ENCODE results near the gene PEPD.

The PEPD gene

DNA sequence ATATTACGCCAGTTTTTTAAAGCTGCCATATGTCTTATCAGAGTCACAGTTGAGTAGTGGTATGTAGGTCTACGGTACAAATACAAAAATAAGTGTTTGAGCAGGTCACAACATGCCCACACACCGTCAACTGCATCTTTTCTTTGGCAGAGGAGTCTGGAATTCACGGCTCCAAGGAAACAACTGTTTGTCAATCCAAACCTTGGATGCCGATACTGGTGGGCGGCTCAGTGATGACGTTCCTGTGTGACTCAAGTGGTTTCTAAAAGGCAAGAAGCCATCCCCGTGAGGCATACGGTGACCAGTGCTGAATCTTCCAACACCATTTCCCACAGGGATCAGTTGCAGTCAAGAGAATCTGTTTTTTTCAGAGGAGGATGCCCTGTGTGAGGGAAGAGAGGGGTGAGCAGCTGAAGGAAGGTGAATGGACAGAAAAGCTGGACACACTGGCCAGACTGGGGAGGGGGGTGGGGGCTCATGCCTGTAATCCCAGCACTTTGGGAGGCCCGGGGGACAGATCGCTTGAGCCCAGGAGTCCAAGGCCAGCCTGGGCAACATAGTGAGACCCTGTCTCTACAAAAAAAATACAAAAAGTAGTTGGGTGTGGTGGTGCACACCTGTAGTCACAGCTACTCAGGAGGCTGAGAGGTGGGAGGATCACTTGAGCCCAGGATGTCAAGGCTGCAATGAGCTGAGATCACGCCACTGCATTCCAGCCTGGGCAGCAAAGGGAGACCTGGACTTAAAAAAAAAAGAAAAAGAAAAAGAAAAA lies 170.9 kb downstream of the PEPD start:
- peak; percentile 98 for DNase-seq (ENCODE audit: low read depth, low spot score)
- peak overlapping the region; percentile 74 for H3K27ac ChIP-seq

DNA sequence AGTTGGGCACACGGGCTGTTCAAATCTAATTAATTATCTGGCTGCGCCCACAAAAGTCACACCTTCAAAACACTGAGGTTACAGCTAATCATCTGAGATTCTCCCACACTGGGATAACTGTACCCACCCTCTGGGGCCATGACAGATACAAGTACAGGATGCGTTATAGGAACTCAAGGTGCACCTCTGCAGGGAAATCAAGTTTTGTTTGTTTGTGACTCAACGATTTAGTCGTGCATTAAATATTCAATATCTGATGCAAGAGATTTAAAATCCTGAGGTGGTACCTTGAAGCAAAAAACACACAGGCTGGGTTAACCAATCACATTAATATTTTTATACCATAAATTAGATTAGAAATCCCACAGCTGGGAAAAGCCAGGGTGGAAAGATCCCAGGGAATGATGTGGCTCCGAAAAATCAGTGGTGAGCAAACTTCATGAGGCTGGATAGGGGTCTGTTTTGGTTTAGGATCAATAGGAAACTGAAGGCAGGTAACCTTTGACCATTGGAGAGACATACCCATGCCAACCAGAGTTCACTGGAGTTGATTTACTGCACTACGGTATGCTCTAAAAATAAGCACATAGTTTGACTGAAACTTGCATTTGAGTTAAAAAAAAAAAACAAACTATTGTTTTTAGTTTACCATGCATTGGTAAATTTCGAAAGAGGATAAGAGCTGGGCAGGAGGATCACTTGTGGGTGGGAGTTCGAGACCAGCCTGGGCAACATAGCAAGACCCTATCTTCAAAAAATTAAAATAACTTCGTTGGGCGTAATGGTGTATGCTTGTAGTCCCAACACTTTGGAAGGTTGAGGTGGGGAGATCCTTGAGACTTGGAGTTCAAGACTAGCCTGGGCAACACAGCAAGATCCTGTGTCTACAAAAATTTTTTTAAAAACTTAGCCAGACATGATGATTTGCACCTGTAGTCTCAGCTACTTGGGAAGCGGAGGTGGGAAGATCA lies 172.0 kb downstream of the PEPD start:
- peak overlapping the region; percentile 74 for H3K27ac ChIP-seq

DNA sequence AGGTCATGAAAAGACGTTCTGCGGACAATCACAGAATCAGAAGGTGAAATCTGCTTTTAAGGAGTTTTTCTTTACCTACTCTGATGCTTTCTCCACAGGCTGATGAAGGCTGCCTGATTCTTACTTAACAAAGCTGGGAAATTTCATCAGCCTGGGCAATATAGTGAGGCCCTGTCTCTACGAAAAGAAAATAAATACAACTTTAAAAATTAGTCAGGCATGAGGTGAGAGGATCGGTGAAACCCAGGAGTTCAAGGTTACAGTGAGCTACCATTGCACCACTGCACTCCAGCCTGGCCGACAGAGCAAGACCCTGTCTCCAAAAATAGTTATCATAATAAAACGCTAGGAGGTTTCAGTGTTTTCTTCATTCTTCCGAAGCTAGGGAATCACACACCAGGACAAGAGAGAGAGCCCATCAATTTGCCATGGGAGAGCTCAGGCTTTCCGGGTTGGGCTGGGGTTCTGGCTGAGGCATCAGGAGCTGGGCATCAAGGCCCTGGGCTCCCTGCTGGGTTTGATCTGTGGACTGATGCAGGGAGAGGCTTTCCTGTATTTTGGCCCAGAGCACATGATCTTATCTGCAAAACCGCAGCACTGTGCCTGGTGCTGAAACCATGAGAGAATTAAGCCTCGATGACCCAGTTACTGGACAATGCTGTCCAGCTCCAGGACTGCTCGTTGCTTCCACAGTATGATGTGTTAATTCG lies 173.1 kb downstream of the PEPD start:
- DNase-seq (ENCODE audit: low read depth, low spot score) = no peak
- H3K27ac ChIP-seq = peak overlapping the region; percentile 74

More for the DNA sequence above, 172.0 kb downstream of the PEPD start:
- no peak for DNase-seq (ENCODE audit: low read depth, low spot score)

DNA sequence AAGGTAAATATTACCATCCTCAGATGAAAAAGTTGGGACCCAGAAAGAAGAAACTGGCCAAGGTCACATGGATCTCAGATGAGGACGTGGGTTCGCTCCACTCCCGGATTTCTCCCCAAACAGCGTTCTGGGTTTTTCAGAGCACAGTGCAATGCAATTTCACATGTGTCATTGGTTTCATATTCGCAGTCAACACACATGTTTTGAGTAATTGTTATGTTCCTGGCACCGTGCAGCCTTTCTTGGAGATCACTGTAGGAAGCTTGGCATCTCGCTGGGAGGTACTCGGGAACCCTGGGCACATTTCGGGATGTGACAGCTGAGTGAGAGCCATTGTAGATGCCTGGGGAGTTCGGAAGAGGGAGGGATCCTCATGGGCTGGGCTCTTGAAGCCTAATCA lies 174.3 kb downstream of the PEPD start:
- no peak for DNase-seq (ENCODE audit: low read depth, low spot score)
- H3K27ac ChIP-seq = no peak overlapping the region

DNA sequence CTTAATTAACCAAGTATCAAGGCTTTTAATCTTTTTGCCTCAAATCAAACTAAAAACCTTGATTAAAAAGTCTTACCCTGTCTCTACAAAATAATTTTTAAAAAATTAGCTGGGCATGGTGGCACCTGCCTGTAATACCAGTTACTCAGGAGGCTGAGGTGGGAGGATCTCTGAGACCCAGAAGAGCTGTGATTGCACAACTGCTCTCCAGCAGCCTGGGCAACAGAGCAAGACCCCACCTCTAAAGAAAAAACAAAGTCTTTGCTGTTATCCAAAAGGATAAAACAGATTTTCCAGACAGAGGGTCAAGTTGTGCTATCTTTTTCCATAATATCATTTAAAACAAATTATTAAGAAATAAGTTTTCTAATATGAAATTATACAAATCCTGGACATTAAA lies 174.9 kb downstream of the PEPD start:
- no peak for DNase-seq (ENCODE audit: low read depth, low spot score)
- H3K27ac ChIP-seq = no peak overlapping the region

DNA sequence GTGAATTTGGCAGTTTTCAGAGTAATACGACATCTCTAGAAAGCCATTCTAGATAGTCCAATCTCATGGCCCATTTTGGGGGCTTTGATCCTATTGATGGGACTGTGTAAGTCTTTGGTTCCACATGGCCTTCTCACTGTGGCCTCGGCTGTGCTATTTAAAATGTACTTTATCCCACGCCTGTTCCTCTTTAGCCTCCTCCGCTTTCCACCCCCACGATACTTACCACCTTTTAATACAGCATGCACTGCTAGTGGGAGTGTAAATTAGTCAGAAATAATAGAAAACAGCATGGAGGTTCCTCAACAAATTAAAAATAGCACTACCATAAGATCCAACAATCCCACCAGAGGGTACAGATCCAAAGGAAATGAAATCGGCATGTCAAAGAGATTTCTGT lies 176.4 kb downstream of the PEPD start:
- H3K27ac ChIP-seq = no peak overlapping the region
- DNase-seq (ENCODE audit: low read depth, low spot score) = no peak

DNA sequence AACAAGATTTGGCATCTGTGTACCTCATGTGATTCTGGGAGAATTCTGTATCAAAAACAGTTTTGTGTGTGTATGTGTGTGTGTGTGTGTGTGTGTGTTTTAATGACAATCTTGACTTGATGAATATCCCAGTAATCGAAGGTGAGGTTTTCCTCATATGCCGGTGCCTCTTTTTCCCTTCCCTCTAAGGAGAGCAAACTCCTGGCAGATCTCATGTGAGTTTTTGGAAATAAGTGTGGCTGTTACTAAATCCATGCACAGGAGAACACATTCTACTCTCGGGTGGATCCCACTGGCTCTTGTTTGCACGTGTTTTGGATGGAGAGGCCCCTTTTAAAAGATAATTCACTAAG lies 177.0 kb downstream of the PEPD start:
- no peak overlapping the region for H3K27ac ChIP-seq
- DNase-seq (ENCODE audit: low read depth, low spot score) = no peak

DNA sequence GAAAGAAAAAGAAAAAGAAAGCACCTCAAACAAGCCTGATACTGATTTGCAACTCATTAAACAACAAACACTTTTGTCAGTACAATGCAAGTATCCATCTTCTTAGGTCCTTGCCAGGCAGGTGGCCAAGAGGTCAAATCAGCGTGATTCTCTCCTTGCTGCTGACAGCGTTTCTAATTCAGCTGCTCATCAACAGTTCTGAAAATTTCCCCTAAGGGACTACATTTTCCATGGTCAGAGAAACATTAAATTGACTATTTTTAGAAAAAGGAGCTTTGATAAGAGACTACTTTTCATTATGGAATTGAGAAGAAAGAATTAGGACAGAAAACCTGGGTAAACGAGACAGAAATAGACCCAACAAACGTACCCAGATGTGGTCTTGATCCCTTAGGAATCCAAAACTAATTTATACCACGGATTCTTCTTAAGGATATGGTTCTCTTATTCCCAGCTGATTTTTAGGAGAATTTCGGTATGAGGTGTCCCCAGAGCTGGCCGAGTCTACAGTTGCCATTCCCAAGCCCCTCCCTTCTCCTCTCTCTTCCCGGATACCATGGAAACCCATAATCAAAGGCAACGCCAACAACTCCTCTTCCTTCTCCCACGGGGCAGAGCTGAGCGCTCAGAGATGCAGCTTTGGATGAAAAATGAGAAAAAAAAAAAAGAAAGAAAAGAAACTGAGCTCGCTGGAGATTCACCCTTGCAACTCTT lies 177.6 kb downstream of the PEPD start:
- H3K27ac ChIP-seq = no peak overlapping the region
- no peak for DNase-seq (ENCODE audit: low read depth, low spot score)

DNA sequence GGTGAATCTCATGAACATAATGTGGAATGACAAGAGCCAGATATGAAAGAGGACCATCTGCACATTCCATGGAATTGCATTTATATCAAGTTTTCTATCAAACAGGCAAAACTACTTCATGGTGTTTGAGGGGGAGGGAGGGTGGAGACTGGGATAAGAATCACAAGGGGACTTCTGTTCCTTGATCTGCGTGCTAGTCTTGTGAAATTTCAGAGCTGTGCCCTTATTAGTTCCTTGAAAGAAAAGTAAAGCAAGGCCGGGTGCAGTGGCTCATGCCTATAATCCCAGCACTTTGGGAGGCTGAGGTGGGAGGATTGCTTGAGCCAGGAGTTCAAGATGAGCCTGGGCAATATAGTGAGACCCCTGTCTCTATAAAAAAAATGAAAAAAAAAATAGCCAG lies 178.3 kb downstream of the PEPD start:
- no peak for DNase-seq (ENCODE audit: low read depth, low spot score)
- no peak overlapping the region for H3K27ac ChIP-seq

DNA sequence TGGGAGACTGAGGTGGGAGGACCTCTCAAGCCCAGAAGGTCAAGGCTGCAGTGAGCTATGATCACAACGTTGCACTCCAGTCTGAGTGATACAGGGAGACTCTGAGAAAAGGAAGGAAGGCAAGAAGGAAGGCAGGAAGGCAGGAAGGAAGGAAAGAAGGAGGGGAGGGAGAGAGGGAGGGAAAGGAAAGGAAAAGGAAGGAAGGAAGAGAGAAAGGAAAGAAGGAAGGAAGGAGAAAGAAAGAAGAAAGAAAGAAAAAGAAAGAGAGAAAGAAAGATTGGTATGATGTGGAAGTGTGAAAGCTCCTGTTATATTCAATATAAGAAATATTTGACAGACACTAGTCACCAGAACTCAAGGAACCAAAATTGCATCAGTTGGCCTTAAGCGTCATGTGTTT lies 180.6 kb downstream of the PEPD start:
- DNase-seq (ENCODE audit: low read depth, low spot score) = no peak
- no peak overlapping the region for H3K27ac ChIP-seq

DNA sequence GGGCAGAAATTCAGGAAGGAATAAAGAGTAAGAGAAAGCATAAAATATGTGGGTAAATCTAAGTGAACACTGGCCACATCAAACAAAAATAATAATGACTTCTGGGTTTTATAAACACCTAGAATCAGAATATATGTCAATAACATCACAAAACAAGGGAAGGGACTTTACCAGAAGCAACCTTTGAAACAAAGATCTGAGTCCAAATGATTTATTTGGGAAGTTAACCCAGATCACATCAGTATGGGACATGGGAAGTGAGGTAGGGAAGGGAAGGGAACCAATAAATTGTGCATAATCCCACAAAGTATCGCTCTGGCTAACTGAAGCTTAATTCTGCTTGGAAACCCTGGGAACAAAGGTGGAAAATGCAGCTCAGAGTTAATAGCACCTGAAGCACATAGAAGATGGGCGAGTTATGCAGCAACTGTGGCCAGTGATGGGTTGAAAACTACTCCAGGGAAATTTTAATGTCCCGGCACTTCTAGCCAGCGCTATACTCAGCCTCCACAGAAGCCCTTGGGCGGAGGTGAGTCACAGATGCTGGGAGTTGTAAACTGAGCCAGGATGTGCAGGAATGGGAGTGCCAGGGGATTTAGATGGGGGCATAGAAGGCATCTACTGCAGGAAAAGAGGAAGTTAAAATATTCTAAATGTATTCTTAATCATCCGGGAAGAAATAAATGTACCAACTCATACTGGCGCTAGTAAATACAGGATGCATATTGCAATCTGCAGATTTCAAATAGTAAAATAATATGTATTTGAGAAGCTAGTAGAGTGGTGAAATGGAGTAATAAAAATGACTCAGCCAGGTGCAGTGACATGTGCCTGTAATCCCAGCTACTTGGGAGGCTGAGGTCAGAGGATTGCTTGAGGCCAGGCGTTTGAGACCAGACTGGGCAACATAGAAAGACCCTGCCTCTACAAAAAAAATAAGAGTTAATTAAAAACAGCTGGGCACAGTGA lies 182.3 kb downstream of the PEPD start:
- no peak for DNase-seq (ENCODE audit: low read depth, low spot score)
- peak overlapping the region; percentile 42 for H3K27ac ChIP-seq
